Panc1 (cell line): ENCODE data around the gene KCNMA1. TPM values are rescaled to one million over a fixed set of nuclear protein-coding genes. Genes with fewer than 3 reads are reported as not detected.

Experiments used
- ATAC-seq: fragments of 200-7000 bp; cut with Tn5 transposase; 2 replicates; pipeline ENCODE4 v1.9.1; 2020; ENCODE audit warnings: mild to moderate bottlenecking, moderate library complexity
- BruUV-seq: library from RNA; stranded (reverse); fragments of 400-500 nt; replicated peaks from 2 replicates; lab custom pipeline; 2021; lab: Mats Ljungman, UMichigan
- CTCF ChIA-PET: fragments of 300-600 bp; sonication (Branson Sonifier 250); formaldehyde crosslinking; loops from one replicate; lab custom pipeline; 2022; ENCODE audit warnings: antibody characterized with exemption; lab: Charles Lee
- POLR2A ChIA-PET: fragments of 300-600 bp; sonication (Branson Sonifier 250); formaldehyde crosslinking; loops from one replicate; lab custom pipeline; 2022; ENCODE audit warnings: antibody characterized with exemption; lab: Charles Lee
- DNase-seq: peaks from one replicate; pipeline ENCODE4 v3.0.0-alpha.2; 2010; ENCODE audit warnings: low read depth, low spot score
- H3K27ac ChIP-seq: 2 replicates; pipeline ENCODE4 v1.5.1; 2011; ENCODE audit warnings: mild to moderate bottlenecking, low read length, inconsistent platforms
- H3K27me3 ChIP-seq: fragments of 200-500 bp; sonication (Bioruptor generic); 2 replicates; pipeline ENCODE4 v1.6.0; 2014; ENCODE audit warnings: low read length, inconsistent platforms; ENCODE audit not compliant: control insufficient read depth, insufficient read depth
- H3K36me3 ChIP-seq: fragments of 200-500 bp; sonication (Bioruptor generic); 2 replicates; pipeline ENCODE4 v1.5.1; 2014; ENCODE audit warnings: inconsistent platforms, mild to moderate bottlenecking, low read length, moderate library complexity; ENCODE audit not compliant: control insufficient read depth, insufficient read depth
- H3K4me1 ChIP-seq: 2 replicates; pipeline ENCODE4 v1.5.1; 2011; ENCODE audit warnings: inconsistent platforms, mild to moderate bottlenecking, low read length, moderate library complexity; ENCODE audit not compliant: control insufficient read depth, insufficient read depth
- H3K4me3 ChIP-seq, 2 experiments: 2 replicates each; pipeline ENCODE4 v1.5.1; 2011 to 2012; ENCODE audit warnings: low read depth in 2 of 2, low read length in 2 of 2, mild to moderate bottlenecking in 2 of 2, inconsistent platforms in 1 of 2, moderate library complexity in 1 of 2
- H3K9me3 ChIP-seq: fragments of 200-500 bp; sonication (Bioruptor generic); 2 replicates; pipeline ENCODE4 v1.5.1; 2014; ENCODE audit warnings: low read depth, mild to moderate bottlenecking, inconsistent platforms, low read length, moderate library complexity; ENCODE audit not compliant: control insufficient read depth, insufficient read depth
- CTCF ChIP-seq: fragments of 450-650 bp; IDR thresholded peaks from 2 replicates; pipeline ENCODE4 v1.5.1; 2017; ENCODE audit warnings: mild to moderate bottlenecking
- POLR2AphosphoS5 ChIP-seq: IDR thresholded peaks from 2 replicates; pipeline ENCODE4 v1.6.1; 2012; ENCODE audit warnings: mild to moderate bottlenecking, low read depth, low read length, moderate library complexity
- REST ChIP-seq, 2 experiments: IDR thresholded peaks; 2 replicates each; pipeline ENCODE4 v1.6.1; 2011 to 2012; ENCODE audit warnings: low read depth in 2 of 2, control low read depth in 1 of 2, low read length in 1 of 2, mild to moderate bottlenecking in 1 of 2, moderate library complexity in 1 of 2; ENCODE audit not compliant: insufficient read depth in 1 of 2
- SIN3A ChIP-seq: IDR thresholded peaks from 2 replicates; pipeline ENCODE4 v1.6.1; 2012; ENCODE audit warnings: low read depth, mild to moderate bottlenecking, low read length, moderate library complexity, borderline replicate concordance; ENCODE audit not compliant: insufficient read depth
- TCF7L2 ChIP-seq: IDR thresholded peaks from 2 replicates; pipeline ENCODE4 v1.6.1; 2011; ENCODE audit warnings: mild to moderate bottlenecking, low read depth, low read length, inconsistent platforms
- in situ Hi-C: cut with HindIII; loops from 2 replicates; pipeline ENCODE4 v1.10.0; 2016; ENCODE audit warnings: low sequenced_read_pairs, low pct_unique_long_range_greater_than_20kb
- intact Hi-C: fragments of 100-400 bp; cut with micrococcal nuclease; formaldehyde crosslinking; loops from one replicate; pipeline ENCODE4 v1.10.0; 2022; ENCODE audit not compliant: unreplicated experiment
- total RNA-seq: library from RNA; stranded (reverse); gene quantifications from one replicate; pipeline ENCODE4 v1.2.1, GENCODE V29; 2021; ENCODE audit not compliant: unreplicated experiment

KCNMA1 gene
- total RNA-seq, 1 experiment from 2014 or later, result 91.9 TPM

GRCh38 chr10:77498829-77499228, 138.8 kb downstream of the KCNMA1 start:
- DNase-seq, result no peak
- ChIA-PET POLR2A (no interaction called here), CTCF (interaction anchor here (0.8 kb wide), 1 partner anchor 37 kb away, joined by 8 read pairs; no protein-coding TSS in a partner anchor)
- no peak for TF ChIP-seq SIN3A
- no peak for TF ChIP-seq TCF7L2
- TF ChIP-seq CTCF, result no peak
- no peak for TF ChIP-seq REST (IDR thresholded peaks at IDR 0.05; ENCODE audit: insufficient read depth in 1 of 2, low read depth in 2 of 2, low read length in 1 of 2)
- TF ChIP-seq POLR2AphosphoS5, result no peak
- BruUV-seq, result no TSS peak
- intact Hi-C loops (no loop called here), in situ Hi-C loops (no loop called here)
- Histone ChIP-seq H3K27me3 (no peaks in the 10 kb centered on the region), H3K36me3 (no peaks in the 10 kb centered on the region), H3K4me1 (peaks cover 62% of the 10 kb centered on the region), H3K9me3 (no peaks in the 10 kb centered on the region), H3K27ac (peak overlapping the region; percentile 19; the same call in 1 of the 2 replicates), H3K4me3 (no peak overlapping the region)
- no peak for ATAC-seq

- no peak for DNase-seq
- H3K36me3 ChIP-seq, result no peaks in the 10 kb centered on the region
- no TSS peak for BruUV-seq
- intact Hi-C loops (no loop called here), in situ Hi-C loops (no loop called here)
- no peak overlapping the region for H3K4me3 ChIP-seq
- peak overlapping the region; percentile 19 for H3K27ac ChIP-seq
- no peaks in the 10 kb centered on the region for H3K27me3 ChIP-seq
- no peak; the same call in 1 of the 2 replicates for ATAC-seq
- CTCF ChIA-PET, result interaction anchor here (0.8 kb wide), 1 partner anchor 38 kb away, joined by 8 read pairs; no protein-coding TSS in a partner anchor
- H3K4me1 ChIP-seq, result peaks cover 55% of the 10 kb centered on the region
- H3K9me3 ChIP-seq, result no peaks in the 10 kb centered on the region
- POLR2A ChIA-PET, result no interaction called here
- TF ChIP-seq TCF7L2 (no peak), REST (IDR thresholded peaks at IDR 0.05; ENCODE audit: insufficient read depth in 1 of 2, low read depth in 2 of 2, low read length in 1 of 2) (no peak), SIN3A (no peak), CTCF (no peak), POLR2AphosphoS5 (no peak)
Measured at GRCh38 chr10:77498210-77498609, 139.4 kb downstream of the KCNMA1 start.
